IPS DF 6.9 (cell line): ENCODE results near the gene TSPAN5.

Experiments
- DNase-seq: peaks from one replicate; pipeline ENCODE4 v3.0.0-alpha.2; 2013; ENCODE audit warnings: low read depth, low spot score
- H3K27ac ChIP-seq: one replicate; pipeline ENCODE4 v1.5.1; 2013; ENCODE audit warnings: low read length, control low read depth
- H3K27me3 ChIP-seq: 2 replicates; pipeline ENCODE4 v1.6.1; 2013; ENCODE audit warnings: mild to moderate bottlenecking, low read length; ENCODE audit not compliant: control insufficient read depth, insufficient read depth
- H3K36me3 ChIP-seq: 2 replicates; pipeline ENCODE4 v1.6.1; 2013; ENCODE audit warnings: low read length; ENCODE audit not compliant: control insufficient read depth, insufficient read depth
- H3K4me1 ChIP-seq: 2 replicates; pipeline ENCODE4 v1.6.1; 2013; ENCODE audit warnings: low read length; ENCODE audit not compliant: control insufficient read depth, insufficient read depth
- H3K4me3 ChIP-seq: 2 replicates; pipeline ENCODE4 v1.5.1; 2013; ENCODE audit warnings: mild to moderate bottlenecking, low read length
- H3K9me3 ChIP-seq: 2 replicates; pipeline ENCODE4 v1.6.1; 2013; ENCODE audit warnings: low read length, inconsistent platforms; ENCODE audit not compliant: control insufficient read depth, insufficient read depth
- WGBS: extraction: QIAGEN DNeasy Blood & Tissue Kit; methylation state at CpG from one replicate; pipeline ENCODE4 v1.1.7; 2013; ENCODE audit warnings: mixed read lengths, missing lambda C conversion rate; ENCODE audit not compliant: insufficient read length, insufficient coverage; 5-methylcytosine and 5-hydroxymethylcytosine counted together

TSPAN5 gene

GRCh38 chr4:98631506-98631905, 26.9 kb downstream of the TSPAN5 start:
- no peak overlapping the region for H3K27ac ChIP-seq
- H3K27me3 ChIP-seq = no peaks in the 10 kb centered on the region
- no peak for DNase-seq
- H3K4me3 ChIP-seq = no peak overlapping the region
- no CpG with 5 or more reads among the region's 3 CpGs for WGBS
- H3K9me3 ChIP-seq = no peaks in the 10 kb centered on the region
- no peaks in the 10 kb centered on the region for H3K4me1 ChIP-seq
- H3K36me3 ChIP-seq = no peaks in the 10 kb centered on the region

- WGBS = no CpG with 5 or more reads among the region's 8 CpGs
- no peaks in the 10 kb centered on the region for H3K9me3 ChIP-seq
- no peaks in the 10 kb centered on the region for H3K27me3 ChIP-seq
- H3K4me3 ChIP-seq = no peak overlapping the region
- no peak for DNase-seq
- no peak overlapping the region for H3K27ac ChIP-seq
- no peaks in the 10 kb centered on the region for H3K36me3 ChIP-seq
- H3K4me1 ChIP-seq = no peaks in the 10 kb centered on the region
Observed at GRCh38 chr4:98630737-98631454, 27.5 kb downstream of the TSPAN5 start.

GRCh38 chr4:98627531-98628257, 30.7 kb downstream of the TSPAN5 start:
- Histone ChIP-seq H3K27ac (no peak overlapping the region), H3K4me3 (no peak overlapping the region), H3K36me3 (no peaks in the 10 kb centered on the region), H3K4me1 (no peaks in the 10 kb centered on the region), H3K27me3 (no peaks in the 10 kb centered on the region), H3K9me3 (no peaks in the 10 kb centered on the region)
- WGBS = 100% methylated on average over 1 of the region's 3 CpGs
- no peak for DNase-seq

GRCh38 chr4:98626350-98626749, 32.1 kb downstream of the TSPAN5 start:
- Histone ChIP-seq H3K4me3 (no peak overlapping the region), H3K36me3 (no peaks in the 10 kb centered on the region), H3K9me3 (no peaks in the 10 kb centered on the region), H3K4me1 (no peaks in the 10 kb centered on the region), H3K27me3 (no peaks in the 10 kb centered on the region), H3K27ac (no peak overlapping the region)
- DNase-seq = no peak
- WGBS = no CpG with 5 or more reads among the region's 4 CpGs

GRCh38 chr4:98625920-98626319, 32.5 kb downstream of the TSPAN5 start:
- WGBS = no CpG with 5 or more reads among the region's 2 CpGs
- DNase-seq = no peak
- no peak overlapping the region for H3K4me3 ChIP-seq

GRCh38 chr4:98625399-98625798, 33.0 kb downstream of the TSPAN5 start:
- H3K4me1 ChIP-seq = peaks cover 2% of the 10 kb centered on the region; the same call in 1 of the 2 replicates
- H3K4me3 ChIP-seq = no peak overlapping the region
- H3K27me3 ChIP-seq = no peaks in the 10 kb centered on the region
- WGBS = no CpG with 5 or more reads among the region's 4 CpGs
- no peak for DNase-seq
- H3K36me3 ChIP-seq = no peaks in the 10 kb centered on the region
- no peak overlapping the region for H3K27ac ChIP-seq
- H3K9me3 ChIP-seq = no peaks in the 10 kb centered on the region

More at GRCh38 chr4:98625920-98626319, 32.5 kb downstream of the TSPAN5 start:
- no peaks in the 10 kb centered on the region for H3K27me3 ChIP-seq
- H3K36me3 ChIP-seq = no peaks in the 10 kb centered on the region
- H3K27ac ChIP-seq = no peak overlapping the region
- no peaks in the 10 kb centered on the region for H3K4me1 ChIP-seq
- H3K9me3 ChIP-seq = no peaks in the 10 kb centered on the region

GRCh38 chr4:98624642-98625041, 33.8 kb downstream of the TSPAN5 start:
- Histone ChIP-seq H3K27me3 (no peaks in the 10 kb centered on the region), H3K4me3 (no peak overlapping the region), H3K36me3 (no peaks in the 10 kb centered on the region), H3K4me1 (peaks cover 5% of the 10 kb centered on the region), H3K9me3 (no peaks in the 10 kb centered on the region), H3K27ac (no peak overlapping the region)
- DNase-seq = no peak
- WGBS = no CpG with 5 or more reads among the region's 4 CpGs

GRCh38 chr4:98624144-98624543, 34.3 kb downstream of the TSPAN5 start:
- H3K27me3 ChIP-seq = no peaks in the 10 kb centered on the region
- no CpG with 5 or more reads among the region's 2 CpGs for WGBS
- H3K4me1 ChIP-seq = peaks cover 5% of the 10 kb centered on the region
- H3K36me3 ChIP-seq = no peaks in the 10 kb centered on the region
- H3K27ac ChIP-seq = no peak overlapping the region
- no peaks in the 10 kb centered on the region for H3K9me3 ChIP-seq
- H3K4me3 ChIP-seq = no peak overlapping the region
- DNase-seq = no peak

- no peak overlapping the region for H3K27ac ChIP-seq
- H3K36me3 ChIP-seq = no peaks in the 10 kb centered on the region
- 100% methylated on average over 1 of the region's 3 CpGs for WGBS
- H3K4me1 ChIP-seq = peaks cover 5% of the 10 kb centered on the region
- H3K9me3 ChIP-seq = no peaks in the 10 kb centered on the region
- no peak overlapping the region for H3K4me3 ChIP-seq
- H3K27me3 ChIP-seq = no peaks in the 10 kb centered on the region
- DNase-seq = no peak
Observed at GRCh38 chr4:98623126-98623802, 35.1 kb downstream of the TSPAN5 start.

- H3K27ac ChIP-seq = no peak overlapping the region
- peaks cover 5% of the 10 kb centered on the region for H3K4me1 ChIP-seq
- no CpG with 5 or more reads among the region's 9 CpGs for WGBS
Observed at GRCh38 chr4:98620087-98620784, 38.2 kb downstream of the TSPAN5 start.

More at GRCh38 chr4:98620087-98620784, 38.2 kb downstream of the TSPAN5 start:
- Histone ChIP-seq H3K9me3 (no peaks in the 10 kb centered on the region), H3K4me3 (no peak overlapping the region), H3K27me3 (no peaks in the 10 kb centered on the region), H3K36me3 (no peaks in the 10 kb centered on the region)
- DNase-seq = no peak
